SU-DHL-6 (cell line): ENCODE data around the gene DMD.

Experiments
- H2AFZ ChIP-seq: fragments of 200-600 bp; sonication (generic); 2 replicates; pipeline ENCODE4 v1.6.1; 2014; ENCODE audit warnings: low read depth, mild to moderate bottlenecking, moderate library complexity, mixed read lengths, antibody characterized with exemption, low read length; ENCODE audit not compliant: severe bottlenecking
- H3F3A ChIP-seq: fragments of 200-600 bp; shearing (Covaris generic); 2 replicates; pipeline ENCODE4 v1.6.0; 2016; ENCODE audit warnings: antibody characterized with exemption, mild to moderate bottlenecking; ENCODE audit not compliant: insufficient read depth
- H3K27ac ChIP-seq: fragments of 200-600 bp; sonication (generic); 2 replicates; pipeline ENCODE4 v1.5.1; 2016; ENCODE audit warnings: low read depth, mild to moderate bottlenecking, low read length, moderate library complexity, mixed read lengths
- H3K27me3 ChIP-seq: fragments of 200-600 bp; sonication (generic), shearing (Covaris generic); 2 replicates; pipeline ENCODE4 v1.6.0; 2014; ENCODE audit warnings: mild to moderate bottlenecking, low read length
- H3K36me3 ChIP-seq: fragments of 200-600 bp; sonication (generic); 2 replicates; pipeline ENCODE4 v1.6.1; 2014; ENCODE audit warnings: mild to moderate bottlenecking, low read length, mixed read lengths
- H3K4me2 ChIP-seq: fragments of 300-600, 200-600 bp; shearing (Covaris generic), sonication (generic); 2 replicates; pipeline ENCODE4 v1.6.0; 2014; ENCODE audit warnings: low read length, low read depth, mild to moderate bottlenecking; ENCODE audit not compliant: poor library complexity, severe bottlenecking
- H3K4me3 ChIP-seq: fragments of 200-600 bp; sonication (generic); 2 replicates; pipeline ENCODE4 v1.5.1; 2014; ENCODE audit warnings: antibody characterized with exemption, low read length, mild to moderate bottlenecking, mixed read lengths; ENCODE audit not compliant: insufficient read depth, poor library complexity, severe bottlenecking
- H3K79me2 ChIP-seq: fragments of 200-600 bp; sonication (generic); 2 replicates; pipeline ENCODE4 v1.6.1; 2014; ENCODE audit warnings: mild to moderate bottlenecking, low read length, moderate library complexity; ENCODE audit not compliant: insufficient read depth
- H3K9ac ChIP-seq: fragments of 200-600 bp; sonication (generic); 2 replicates; pipeline ENCODE4 v1.7.0; 2014; ENCODE audit warnings: mild to moderate bottlenecking, low read length
- H3K9me2 ChIP-seq: fragments of 200-600 bp; sonication (generic); replicated peaks from 2 replicates; pipeline ENCODE4 v1.6.1; 2014; ENCODE audit warnings: low read length; ENCODE audit not compliant: insufficient read depth
- H3K9me3 ChIP-seq: fragments of 200-600 bp; sonication (generic); 2 replicates; pipeline ENCODE4 v1.6.1; 2014; ENCODE audit warnings: low read length, mixed read lengths; ENCODE audit not compliant: insufficient read depth
- H4K20me1 ChIP-seq: fragments of 200-600 bp; sonication (generic); 2 replicates; pipeline ENCODE4 v1.6.1; 2014; ENCODE audit warnings: low read depth, mild to moderate bottlenecking, antibody characterized with exemption, low read length, moderate library complexity, mixed read lengths
- EZH2phosphoT487 ChIP-seq: fragments of 200-600 bp; sonication (generic), shearing (Covaris generic); conservative IDR thresholded peaks from 2 replicates; pipeline ENCODE4 v1.6.1; 2018; ENCODE audit warnings: mild to moderate bottlenecking, antibody characterized with exemption, low read length, moderate library complexity, mixed read lengths
- TF ChIP-seq, protein P1 (sequence below): fragments of 200-600 bp; sonication (generic); IDR thresholded peaks from one replicate; pipeline ENCODE4 v1.5.1; 2017; ENCODE audit warnings: antibody characterized with exemption, mild to moderate bottlenecking, low read length, moderate library complexity; ENCODE audit not compliant: insufficient read depth, poor library complexity, severe bottlenecking

DMD gene

GRCh38 chrX:32041181-32041580, 1170.2 kb downstream of the DMD start:
- H3K9me2 ChIP-seq = no peaks in the 10 kb centered on the region
- no peaks in the 10 kb centered on the region for H4K20me1 ChIP-seq
- no peaks in the 10 kb centered on the region for H3F3A ChIP-seq
- no peak overlapping the region for H3K4me3 ChIP-seq
- H3K27ac ChIP-seq = no peak overlapping the region
- no peak overlapping the region for H3K4me2 ChIP-seq
- no peaks in the 10 kb centered on the region for H3K9me3 ChIP-seq
- H2AFZ ChIP-seq = no peak overlapping the region
- H3K27me3 ChIP-seq = no peaks in the 10 kb centered on the region
- no peak overlapping the region for H3K9ac ChIP-seq
- TF ChIP-seq, protein P1, sequence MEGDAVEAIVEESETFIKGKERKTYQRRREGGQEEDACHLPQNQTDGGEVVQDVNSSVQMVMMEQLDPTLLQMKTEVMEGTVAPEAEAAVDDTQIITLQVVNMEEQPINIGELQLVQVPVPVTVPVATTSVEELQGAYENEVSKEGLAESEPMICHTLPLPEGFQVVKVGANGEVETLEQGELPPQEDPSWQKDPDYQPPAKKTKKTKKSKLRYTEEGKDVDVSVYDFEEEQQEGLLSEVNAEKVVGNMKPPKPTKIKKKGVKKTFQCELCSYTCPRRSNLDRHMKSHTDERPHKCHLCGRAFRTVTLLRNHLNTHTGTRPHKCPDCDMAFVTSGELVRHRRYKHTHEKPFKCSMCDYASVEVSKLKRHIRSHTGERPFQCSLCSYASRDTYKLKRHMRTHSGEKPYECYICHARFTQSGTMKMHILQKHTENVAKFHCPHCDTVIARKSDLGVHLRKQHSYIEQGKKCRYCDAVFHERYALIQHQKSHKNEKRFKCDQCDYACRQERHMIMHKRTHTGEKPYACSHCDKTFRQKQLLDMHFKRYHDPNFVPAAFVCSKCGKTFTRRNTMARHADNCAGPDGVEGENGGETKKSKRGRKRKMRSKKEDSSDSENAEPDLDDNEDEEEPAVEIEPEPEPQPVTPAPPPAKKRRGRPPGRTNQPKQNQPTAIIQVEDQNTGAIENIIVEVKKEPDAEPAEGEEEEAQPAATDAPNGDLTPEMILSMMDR = no peak
- TF ChIP-seq EZH2phosphoT487 = no peak
- H3K79me2 ChIP-seq = no peaks in the 10 kb centered on the region
- no peaks in the 10 kb centered on the region for H3K36me3 ChIP-seq

DNA sequence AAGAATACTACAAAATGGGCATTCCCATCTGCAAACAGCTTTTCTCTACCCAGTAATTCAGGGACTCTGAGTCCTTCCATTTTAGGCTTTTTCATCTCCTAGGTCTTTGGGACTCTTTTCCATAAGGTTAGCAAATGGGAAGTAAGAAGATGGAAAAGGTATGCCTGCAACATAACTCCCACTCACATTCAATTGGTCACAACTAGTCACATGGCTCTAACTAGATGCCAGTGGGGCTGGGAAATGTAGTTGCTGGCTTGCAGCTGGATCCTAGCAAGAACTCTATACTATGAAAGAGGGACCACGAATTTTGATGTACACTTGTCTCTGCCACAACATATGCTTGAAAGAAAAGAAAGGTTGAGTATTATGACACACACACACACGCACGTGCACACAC, 1184.6 kb downstream of the DMD start:
- Histone ChIP-seq H3K9me3 (no peaks in the 10 kb centered on the region), H3K79me2 (no peaks in the 10 kb centered on the region), H3F3A (no peaks in the 10 kb centered on the region), H4K20me1 (no peaks in the 10 kb centered on the region), H3K36me3 (no peaks in the 10 kb centered on the region), H3K9ac (no peak overlapping the region), H3K4me2 (no peak overlapping the region), H3K4me3 (no peak overlapping the region), H3K27ac (no peak overlapping the region), H2AFZ (no peak overlapping the region), H3K9me2 (no peaks in the 10 kb centered on the region), H3K27me3 (no peaks in the 10 kb centered on the region)
- no peak for TF ChIP-seq EZH2phosphoT487
- TF ChIP-seq, protein P1 = no peak

DNA sequence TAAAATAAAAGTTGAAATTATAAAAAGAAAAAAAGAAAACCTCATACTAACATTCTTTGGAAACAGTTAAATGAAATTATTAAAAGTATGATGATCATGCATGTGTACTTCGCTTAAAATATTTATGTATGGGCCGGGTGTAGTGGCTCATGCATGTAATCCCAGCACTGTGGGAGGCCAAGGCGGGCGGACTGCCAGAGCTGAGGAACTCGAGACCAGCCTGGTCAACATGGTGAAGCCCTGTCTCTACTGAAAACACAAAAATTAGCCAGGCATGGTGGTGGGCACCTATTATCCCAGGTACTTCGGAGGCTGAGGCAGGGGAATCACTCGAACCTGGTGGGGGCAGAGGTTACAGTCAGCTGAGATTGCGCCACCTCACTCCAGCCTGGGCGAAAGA, 1187.3 kb downstream of the DMD start:
- H3K9ac ChIP-seq = no peak overlapping the region
- H3K4me2 ChIP-seq = no peak overlapping the region
- H2AFZ ChIP-seq = no peak overlapping the region
- no peaks in the 10 kb centered on the region for H3K79me2 ChIP-seq
- no peak overlapping the region for H3K4me3 ChIP-seq
- no peaks in the 10 kb centered on the region for H3F3A ChIP-seq
- no peaks in the 10 kb centered on the region for H4K20me1 ChIP-seq
- H3K27me3 ChIP-seq = no peaks in the 10 kb centered on the region
- TF ChIP-seq EZH2phosphoT487 = no peak
- TF ChIP-seq, protein P1 = no peak
- H3K9me2 ChIP-seq = no peaks in the 10 kb centered on the region
- no peaks in the 10 kb centered on the region for H3K9me3 ChIP-seq
- no peaks in the 10 kb centered on the region for H3K36me3 ChIP-seq
- H3K27ac ChIP-seq = no peak overlapping the region

GRCh38 chrX:32016195-32016594, 1195.2 kb downstream of the DMD start:
- Histone ChIP-seq H2AFZ (no peak overlapping the region), H3F3A (no peaks in the 10 kb centered on the region), H3K9me2 (no peaks in the 10 kb centered on the region), H3K27ac (no peak overlapping the region), H3K79me2 (no peaks in the 10 kb centered on the region), H3K4me3 (no peak overlapping the region), H3K4me2 (no peak overlapping the region), H3K27me3 (no peaks in the 10 kb centered on the region), H3K36me3 (no peaks in the 10 kb centered on the region), H3K9me3 (no peaks in the 10 kb centered on the region), H4K20me1 (no peaks in the 10 kb centered on the region), H3K9ac (no peak overlapping the region)
- TF ChIP-seq EZH2phosphoT487 = no peak
- TF ChIP-seq, protein P1 = no peak
